Coronary artery (tissue), 2 donors: ENCODE measurements around the gene CYSRT1.

Experiments used
- DNase-seq: peaks from one replicate; pipeline ENCODE4 v3.0.0-alpha.2; 2017; ENCODE audit warnings: low spot score
- H3K27ac ChIP-seq, 2 donors: fragments of 200-600 bp; sonication (generic); one replicate each; pipeline ENCODE4 v1.5.1; 2016 to 2019
- H3K4me3 ChIP-seq: fragments of 200-600 bp; sonication (generic); 2 replicates; pipeline ENCODE4 v1.5.1; 2016; ENCODE audit warnings: mild to moderate bottlenecking, moderate library complexity
- TF ChIP-seq, protein P1 (sequence below): fragments of 200-600 bp; sonication (generic); IDR thresholded peaks from one replicate; pipeline ENCODE4 v1.5.1; 2019; ENCODE audit warnings: antibody characterized with exemption

Gene CYSRT1

DNA sequence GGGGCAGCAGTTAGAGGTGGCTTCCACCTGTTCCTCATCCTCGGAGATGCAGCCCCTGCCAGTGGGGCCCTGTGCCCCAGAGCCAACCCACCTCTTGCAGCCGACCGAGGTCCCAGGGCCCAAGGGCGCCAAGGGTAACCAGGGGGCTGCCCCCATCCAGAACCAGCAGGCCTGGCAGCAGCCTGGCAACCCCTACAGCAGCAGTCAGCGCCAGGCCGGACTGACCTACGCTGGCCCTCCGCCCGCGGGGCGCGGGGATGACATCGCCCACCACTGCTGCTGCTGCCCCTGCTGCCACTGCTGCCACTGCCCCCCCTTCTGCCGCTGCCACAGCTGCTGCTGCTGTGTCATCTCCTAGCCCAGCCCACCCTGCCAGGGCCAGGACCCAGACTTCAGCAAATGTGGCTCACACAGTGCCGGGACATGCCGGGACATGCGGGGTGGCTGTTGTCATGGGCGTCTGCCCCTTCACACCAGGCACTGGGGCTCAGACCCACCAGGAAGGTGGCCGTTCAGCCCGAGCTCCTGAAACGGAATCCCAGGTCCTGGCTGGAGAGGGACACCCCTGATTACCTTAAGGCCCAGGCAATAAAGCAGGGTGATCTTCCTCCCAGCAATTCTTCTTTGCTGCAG, 841 bp downstream of the CYSRT1 start:
- TF ChIP-seq, protein P1, sequence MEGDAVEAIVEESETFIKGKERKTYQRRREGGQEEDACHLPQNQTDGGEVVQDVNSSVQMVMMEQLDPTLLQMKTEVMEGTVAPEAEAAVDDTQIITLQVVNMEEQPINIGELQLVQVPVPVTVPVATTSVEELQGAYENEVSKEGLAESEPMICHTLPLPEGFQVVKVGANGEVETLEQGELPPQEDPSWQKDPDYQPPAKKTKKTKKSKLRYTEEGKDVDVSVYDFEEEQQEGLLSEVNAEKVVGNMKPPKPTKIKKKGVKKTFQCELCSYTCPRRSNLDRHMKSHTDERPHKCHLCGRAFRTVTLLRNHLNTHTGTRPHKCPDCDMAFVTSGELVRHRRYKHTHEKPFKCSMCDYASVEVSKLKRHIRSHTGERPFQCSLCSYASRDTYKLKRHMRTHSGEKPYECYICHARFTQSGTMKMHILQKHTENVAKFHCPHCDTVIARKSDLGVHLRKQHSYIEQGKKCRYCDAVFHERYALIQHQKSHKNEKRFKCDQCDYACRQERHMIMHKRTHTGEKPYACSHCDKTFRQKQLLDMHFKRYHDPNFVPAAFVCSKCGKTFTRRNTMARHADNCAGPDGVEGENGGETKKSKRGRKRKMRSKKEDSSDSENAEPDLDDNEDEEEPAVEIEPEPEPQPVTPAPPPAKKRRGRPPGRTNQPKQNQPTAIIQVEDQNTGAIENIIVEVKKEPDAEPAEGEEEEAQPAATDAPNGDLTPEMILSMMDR = no peak
- H3K4me3 ChIP-seq = no peak overlapping the region
- no peak overlapping the region for H3K27ac ChIP-seq
- no peak for DNase-seq

DNA sequence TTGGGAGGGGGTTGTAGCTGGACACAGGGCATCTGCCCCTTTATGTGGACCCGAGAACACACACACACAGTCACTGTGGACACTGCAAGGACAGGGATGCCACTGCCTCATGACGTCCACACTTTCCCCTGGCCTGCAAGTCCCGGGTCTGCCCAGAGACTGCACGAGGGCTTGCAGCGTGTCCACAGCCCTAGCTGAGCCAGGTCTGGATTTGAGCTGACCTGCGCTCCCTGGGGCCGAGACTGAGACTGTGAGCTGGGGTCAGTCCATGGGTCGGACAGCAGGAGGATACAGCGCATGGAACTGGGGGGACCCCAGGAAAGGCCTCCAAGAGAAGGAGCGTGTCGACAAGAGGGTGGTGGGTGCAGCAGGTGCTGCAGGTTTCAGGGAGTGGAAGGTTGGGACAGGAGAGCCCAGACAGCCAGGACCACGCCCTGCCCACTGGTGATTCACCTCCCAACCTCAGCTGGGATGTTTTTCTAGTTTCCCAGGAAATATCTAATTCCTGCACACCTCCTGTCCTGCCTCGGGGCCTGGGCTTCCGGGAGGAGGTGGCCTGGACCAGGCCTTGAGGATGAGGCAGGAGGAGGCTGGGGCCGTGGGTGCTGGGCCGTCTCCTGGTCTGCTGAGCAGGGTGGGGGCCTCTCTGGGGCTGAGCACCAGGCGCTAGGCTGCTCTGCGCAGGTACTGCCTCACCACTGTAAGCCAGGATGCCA, 1.5 kb downstream of the CYSRT1 start:
- H3K4me3 ChIP-seq = no peak overlapping the region
- H3K27ac ChIP-seq = no peak overlapping the region
- DNase-seq = no peak
- TF ChIP-seq, protein P1 = no peak

DNA sequence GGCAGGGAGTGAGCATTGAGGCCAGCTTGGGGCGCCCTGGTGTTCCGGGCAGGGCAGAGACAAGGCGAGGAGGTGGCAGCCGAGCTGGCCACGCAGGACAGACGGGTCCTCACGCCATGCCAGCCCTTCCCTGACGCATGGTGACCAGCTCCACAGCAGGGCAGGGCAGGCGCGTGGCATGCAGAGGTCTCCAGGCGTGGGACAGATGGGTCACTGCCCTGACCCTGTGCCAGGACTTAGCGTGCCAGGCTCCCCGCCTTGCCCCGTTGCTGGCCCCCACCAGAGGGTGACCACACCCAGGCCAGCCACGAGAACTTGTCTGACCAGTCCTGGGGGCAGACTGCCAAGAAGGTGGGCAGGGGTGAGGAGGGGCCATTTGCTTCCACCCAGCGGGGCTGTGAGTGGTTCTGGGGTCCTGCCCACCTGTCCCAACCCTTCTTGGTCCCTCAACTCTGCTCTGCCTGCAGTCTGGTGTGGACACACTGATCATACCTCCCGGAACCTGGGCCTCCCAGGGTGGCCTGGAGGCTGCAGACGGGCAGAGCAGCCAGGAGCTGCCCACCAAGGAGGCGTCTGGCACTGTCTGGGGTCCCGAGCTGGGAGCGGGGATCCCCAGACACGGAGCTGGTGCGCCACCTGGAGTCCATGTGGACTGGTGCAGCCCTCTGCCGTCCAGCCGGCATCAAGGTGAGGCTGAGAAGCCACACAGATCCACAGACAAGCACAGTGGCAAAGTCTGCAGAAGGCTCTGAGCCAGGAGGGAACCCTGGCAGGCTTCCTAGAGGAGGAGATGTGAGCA, 2.3 kb downstream of the CYSRT1 start, which contains the start of gene RNF224:
Gene RNF224, plus strand, starts transcription at position 449 of the 799 bp plus-strand sequence. CDS start 834 bp downstream, outside the sequence.
- TF ChIP-seq, protein P1 = peak; percentile 47
- DNase-seq = no peak
- H3K27ac ChIP-seq = no peak within 1 kb of the TSS
- H3K4me3 ChIP-seq = no peak within 1 kb of the TSS

DNA sequence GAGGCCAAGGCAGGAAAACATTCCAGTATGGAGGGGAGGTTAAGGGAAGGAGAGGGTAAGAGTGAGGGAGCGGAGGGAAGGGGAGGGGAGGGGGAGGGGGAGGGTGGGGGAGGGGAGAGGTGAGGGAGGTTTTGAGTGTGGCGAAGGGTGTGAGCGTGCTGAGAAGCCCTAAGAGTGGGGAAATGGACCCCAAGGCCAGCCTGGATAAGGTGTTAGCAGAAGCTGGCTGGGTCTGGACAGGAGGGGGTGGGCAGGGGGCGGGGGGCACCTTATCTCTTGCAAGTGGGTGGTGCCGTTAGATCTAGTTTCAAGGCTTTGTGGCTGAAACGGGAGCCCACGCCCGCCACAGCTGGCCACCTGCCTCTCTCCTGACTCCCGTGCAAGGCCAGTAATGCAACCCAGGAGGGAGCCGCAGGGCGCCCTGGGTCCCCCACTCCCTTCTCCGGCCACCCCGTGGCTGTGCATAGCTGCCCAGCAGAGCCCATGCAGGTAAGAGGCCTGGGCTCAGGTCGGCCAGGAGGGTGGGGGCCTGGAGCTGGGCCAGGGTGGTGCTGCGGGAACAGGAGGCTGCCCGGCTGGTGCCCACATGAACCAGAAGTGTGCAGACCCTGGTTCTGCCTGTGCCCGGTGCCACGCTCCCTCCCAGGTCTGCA, 3.0 kb downstream of the CYSRT1 start:
- DNase-seq = no peak
- no peak overlapping the region for H3K4me3 ChIP-seq
- TF ChIP-seq, protein P1 = no peak
- H3K27ac ChIP-seq = no peak overlapping the region

DNA sequence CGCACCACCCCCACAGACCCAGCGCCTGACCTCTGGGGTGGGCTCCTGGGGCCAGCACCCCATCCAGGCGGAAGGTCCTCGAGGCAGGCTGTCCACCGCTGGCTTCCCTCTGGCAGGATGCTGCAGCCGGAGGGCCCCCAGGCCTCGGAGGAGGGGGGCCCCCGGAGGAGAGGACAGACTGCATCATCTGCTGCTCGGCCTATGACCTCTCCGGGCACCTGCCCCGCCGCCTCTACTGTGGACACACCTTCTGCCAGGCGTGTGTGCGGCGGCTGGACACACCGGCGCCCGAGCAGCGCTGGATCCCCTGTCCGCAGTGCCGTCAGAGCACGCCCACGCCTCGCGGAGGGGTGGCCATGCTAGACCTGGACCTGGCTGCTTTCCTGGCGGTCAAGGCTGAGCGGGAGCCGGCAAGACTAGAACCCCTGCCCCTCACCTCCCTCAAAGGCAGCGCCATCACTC, 3.6 kb downstream of the CYSRT1 start:
- DNase-seq = no peak
- TF ChIP-seq, protein P1 = no peak
- no peak overlapping the region for H3K4me3 ChIP-seq
- no peak overlapping the region for H3K27ac ChIP-seq

DNA sequence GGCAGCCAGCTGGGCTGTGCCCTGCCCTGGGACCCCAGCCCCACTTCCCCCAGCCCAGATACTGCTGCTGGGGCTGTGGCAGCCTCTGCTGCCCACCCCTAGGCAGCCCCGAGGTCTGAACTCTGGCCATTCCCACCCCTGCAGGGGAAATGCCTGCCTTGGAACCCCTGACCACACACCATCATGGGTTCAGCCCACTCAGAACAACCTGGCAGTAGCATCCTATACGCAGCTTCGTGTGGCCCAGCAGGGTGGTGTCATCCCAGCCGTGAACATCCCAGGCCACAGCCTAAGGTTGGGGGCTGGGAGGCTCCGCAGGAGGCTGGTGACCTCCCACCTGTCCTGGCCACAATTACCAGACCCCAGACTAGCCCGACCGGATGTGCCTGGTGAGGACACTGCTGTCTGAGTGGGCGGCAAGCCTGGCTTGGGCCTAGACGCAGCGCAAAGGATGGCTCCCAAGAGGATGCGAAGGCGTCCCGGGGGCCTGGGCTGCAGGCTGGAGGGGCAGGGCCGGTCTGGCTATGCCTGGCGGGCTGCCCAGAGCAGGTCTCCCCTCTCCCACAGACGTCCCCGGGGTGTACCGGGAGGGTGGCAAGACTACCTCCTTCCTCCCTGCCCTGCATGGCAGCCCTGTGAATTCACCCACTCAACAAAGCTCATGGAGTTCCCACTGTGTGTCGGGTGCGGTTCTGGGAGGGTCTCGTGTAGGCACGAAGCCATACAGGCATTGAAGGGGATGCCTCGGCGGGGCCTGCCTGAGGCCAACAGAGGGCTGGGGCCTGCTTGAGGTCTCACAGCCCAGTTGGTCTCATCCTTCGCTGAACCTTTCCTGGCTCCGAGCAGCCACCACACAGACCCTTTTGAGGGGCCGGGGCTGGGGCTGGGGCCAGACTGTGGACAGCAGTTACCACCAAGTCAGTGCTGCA, 4.3 kb downstream of the CYSRT1 start:
- no peak for DNase-seq
- TF ChIP-seq, protein P1 = no peak
- Histone ChIP-seq H3K27ac (no peak overlapping the region), H3K4me3 (no peak overlapping the region)
